ENCODE results near the gene PDE6G.

DNA sequence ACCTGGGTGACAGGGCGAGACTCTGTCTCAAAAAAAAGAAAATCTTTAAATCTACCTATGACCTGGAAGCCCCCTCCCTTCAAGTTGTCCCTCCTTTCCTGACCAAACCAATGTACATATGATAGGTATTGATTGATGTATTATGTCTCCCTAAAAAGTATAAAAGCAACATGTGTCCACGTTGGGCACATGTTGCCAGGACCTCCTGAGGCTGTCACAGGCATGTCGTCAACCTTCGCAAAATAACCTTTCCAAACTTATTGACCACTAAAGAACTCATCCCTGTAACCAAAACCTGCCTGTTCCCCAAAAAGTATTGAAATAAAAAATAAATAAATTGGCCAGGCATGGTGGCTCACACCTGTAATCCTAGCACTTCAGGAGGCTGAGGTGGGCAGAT lies 5.7 kb upstream of the PDE6G start:
- TF ChIP-seq, protein P1, sequence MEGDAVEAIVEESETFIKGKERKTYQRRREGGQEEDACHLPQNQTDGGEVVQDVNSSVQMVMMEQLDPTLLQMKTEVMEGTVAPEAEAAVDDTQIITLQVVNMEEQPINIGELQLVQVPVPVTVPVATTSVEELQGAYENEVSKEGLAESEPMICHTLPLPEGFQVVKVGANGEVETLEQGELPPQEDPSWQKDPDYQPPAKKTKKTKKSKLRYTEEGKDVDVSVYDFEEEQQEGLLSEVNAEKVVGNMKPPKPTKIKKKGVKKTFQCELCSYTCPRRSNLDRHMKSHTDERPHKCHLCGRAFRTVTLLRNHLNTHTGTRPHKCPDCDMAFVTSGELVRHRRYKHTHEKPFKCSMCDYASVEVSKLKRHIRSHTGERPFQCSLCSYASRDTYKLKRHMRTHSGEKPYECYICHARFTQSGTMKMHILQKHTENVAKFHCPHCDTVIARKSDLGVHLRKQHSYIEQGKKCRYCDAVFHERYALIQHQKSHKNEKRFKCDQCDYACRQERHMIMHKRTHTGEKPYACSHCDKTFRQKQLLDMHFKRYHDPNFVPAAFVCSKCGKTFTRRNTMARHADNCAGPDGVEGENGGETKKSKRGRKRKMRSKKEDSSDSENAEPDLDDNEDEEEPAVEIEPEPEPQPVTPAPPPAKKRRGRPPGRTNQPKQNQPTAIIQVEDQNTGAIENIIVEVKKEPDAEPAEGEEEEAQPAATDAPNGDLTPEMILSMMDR (IDR thresholded peaks at IDR 0.05), result no peak
- TF ChIP-seq POLR2A (IDR thresholded peaks at IDR 0.05) (no peak), POLR2AphosphoS5 (IDR thresholded peaks at IDR 0.05) (no peak)

Measured in breast epithelium (tissue), 3 donors.